Measurements from ENCODE around the gene DUSP7.

- no peak for TF ChIP-seq CTCF (IDR thresholded peaks at IDR 0.05)
- no peak for TF ChIP-seq POLR2A (IDR thresholded peaks at IDR 0.05)
Observed at GRCh38 chr3:52030714-52031310, 25.6 kb downstream of the DUSP7 start.

Measured in body of pancreas (tissue), 4 donors.